HG03039 (cell line): ENCODE measurements around the gene DOCK8.
"Not testable (repeated sequence)": the region's sequence is repeated elsewhere in the genome, so short reads cannot be mapped to it uniquely, and the experiment has no call there.

Experiments
- ATAC-seq: cut with Tn5 transposase; IDR thresholded peaks from one replicate; pipeline ENCODE4 v1.9.1; 2021; ENCODE audit warnings: mild to moderate bottlenecking, moderate library complexity; ENCODE audit not compliant: unreplicated experiment

The DOCK8 gene

DNA sequence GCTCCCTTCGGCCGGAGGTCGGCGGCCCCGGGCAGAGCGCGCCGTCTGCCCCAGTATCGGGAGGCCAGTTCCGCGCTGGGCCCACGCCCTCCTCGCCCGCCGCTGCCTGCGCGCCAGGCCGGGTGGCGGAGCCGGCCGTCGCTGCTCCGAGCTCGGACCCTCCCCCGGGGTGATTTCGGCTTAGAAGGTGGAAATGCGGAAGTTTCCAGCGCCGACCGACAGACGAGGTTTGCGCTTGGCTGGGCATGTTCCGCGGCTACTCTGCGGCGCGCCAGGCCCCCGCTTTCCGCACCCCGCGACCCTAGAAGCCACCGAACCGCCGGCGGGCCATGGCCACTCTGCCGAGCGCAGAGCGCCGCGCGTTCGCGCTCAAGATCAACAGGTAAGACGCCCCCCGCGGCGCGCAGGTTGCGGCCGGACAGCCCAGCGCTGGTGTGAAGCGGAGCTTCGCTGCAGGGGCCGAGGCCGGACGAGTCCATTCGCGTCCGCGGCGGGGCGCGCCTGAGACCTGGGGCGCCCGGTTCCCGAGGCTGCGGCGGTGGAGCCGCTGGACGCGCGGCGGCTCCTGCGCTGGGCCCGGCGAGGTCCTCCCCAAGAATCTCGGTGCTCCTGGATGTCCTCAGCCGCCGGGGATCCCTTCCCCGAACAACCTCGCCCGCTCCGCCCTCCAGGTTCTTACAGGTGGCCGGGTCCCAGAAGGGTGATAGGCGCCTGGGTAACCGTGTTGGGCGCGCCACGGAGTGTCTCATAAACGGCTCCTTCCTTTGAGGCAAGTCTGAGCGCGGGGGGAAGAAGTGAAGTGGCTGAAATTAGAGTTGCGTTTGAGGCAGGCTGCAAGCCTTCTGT is at the start of gene DOCK8:
TSS of gene DOCK8 (plus strand) at position 218 of the 846 bp plus-strand sequence. CDS start at position 330, 112 bp downstream.
- ATAC-seq = peak; percentile 78

DNA sequence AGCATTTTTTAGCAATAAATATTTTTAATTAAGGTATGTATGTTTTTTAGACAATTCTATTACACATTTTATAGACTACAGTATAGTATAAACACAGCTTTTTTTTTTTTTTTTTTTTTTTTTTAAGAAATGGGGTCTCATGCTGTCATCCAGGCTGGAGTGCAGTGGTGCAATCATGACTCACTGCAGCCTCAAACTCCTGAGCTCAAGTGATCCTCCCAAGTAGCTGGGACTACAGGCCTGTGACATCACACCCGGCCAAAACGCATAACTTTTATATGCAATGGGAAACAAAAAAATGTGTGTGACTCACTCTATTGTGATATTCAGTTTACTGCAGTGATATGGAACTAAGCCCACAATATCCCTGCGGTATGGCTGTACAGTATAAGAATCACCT is 44.9 kb upstream of the DOCK8 start:
- ATAC-seq = not testable (repeated sequence)

DNA sequence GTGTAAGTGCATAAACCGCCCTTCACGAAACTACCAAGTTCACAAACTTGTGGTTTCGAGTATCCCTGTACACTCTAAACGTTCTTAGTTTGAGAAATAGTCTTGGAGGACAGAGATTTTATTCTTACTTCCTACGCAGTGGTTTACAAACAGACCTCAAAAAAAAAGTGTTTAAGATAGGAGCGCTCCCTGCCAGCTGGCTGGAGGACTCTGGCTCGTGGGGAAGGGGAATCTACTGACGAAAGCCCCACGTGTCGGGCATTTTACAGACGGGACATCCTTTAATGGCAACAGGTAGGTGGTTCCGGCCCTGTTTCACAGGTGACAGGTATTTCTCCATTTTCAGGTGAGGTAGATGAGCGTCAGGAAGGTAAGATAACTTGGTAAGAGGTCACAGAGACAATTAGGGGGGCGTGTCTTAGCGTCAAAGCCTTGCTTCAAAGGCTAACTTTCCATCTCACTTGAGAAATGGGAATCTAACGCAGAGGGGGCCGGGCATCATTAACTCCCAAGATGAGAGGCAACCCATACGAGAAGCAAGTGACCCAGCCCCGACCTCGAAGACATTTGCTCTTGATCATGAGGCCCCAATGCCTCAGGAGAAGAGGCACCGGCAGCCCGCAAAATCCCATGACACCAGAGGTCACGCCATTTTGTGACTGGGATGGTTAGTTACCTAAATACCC is 36.4 kb upstream of the DOCK8 start:
- not testable (repeated sequence) for ATAC-seq

DNA sequence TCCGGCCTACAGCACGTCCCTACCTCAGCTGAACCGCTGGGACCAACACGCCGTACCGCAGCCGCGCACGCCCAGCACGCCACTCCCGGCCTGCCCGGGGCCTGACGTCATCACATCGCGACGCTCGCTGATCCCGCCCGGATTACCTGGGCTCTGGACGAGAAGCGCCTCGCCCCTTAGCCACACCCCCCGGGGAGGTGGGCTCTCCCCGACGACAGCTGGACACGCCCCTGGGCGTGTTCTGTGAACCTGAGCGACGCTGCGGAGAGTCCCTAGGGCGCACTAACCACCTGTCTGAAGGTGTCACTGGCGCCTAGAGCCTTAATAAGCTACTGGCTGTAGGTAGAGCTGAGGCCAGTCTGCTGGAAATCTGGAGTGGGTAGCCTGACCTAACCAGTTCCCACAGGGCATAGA is 35.7 kb upstream of the DOCK8 start, which contains the start of gene ZNG1A:
TSS of gene ZNG1A (minus strand) at position 87 of the 414 bp plus-strand sequence. CDS start 87 bp downstream, outside the sequence.
- ATAC-seq = not testable (repeated sequence)

DNA sequence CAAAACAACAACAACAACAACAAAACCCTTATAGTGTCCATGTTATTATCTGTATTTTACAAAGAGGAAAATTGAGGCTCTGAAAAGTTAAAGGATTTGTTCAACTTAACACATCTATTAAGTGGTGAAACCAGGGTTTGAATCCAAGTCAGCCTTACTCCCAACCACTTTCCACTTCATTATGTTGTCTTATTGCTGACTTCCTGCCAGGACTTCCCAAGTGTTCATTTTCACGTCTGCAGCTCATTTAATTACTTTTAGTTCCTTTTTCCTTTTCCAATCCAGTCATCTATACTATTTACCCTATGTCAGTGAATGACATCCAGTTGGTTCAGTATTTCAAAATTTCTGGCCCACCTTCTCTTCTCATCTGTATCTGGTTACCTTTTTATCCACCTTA is 15.1 kb upstream of the DOCK8 start:
- ATAC-seq = not testable (repeated sequence)

DNA sequence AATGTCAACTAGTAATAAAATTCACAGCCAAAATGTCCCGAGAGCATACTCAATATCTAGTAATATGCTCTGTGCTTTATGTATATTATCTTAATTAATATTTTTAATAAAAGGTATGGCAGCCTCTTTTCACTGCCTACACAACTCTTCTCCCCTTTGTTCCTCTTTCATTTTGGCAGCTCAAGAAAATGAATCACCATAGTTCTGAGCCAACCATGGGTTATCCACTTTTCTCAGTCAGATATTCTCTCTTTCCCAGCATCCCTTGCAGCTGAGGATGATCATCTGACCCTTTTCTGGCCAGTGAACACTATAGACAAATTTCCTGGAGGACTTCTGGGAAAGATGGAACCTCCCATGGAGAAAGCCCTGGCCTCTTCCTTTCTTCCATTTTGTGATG is 8.2 kb upstream of the DOCK8 start:
- no peak for ATAC-seq

DNA sequence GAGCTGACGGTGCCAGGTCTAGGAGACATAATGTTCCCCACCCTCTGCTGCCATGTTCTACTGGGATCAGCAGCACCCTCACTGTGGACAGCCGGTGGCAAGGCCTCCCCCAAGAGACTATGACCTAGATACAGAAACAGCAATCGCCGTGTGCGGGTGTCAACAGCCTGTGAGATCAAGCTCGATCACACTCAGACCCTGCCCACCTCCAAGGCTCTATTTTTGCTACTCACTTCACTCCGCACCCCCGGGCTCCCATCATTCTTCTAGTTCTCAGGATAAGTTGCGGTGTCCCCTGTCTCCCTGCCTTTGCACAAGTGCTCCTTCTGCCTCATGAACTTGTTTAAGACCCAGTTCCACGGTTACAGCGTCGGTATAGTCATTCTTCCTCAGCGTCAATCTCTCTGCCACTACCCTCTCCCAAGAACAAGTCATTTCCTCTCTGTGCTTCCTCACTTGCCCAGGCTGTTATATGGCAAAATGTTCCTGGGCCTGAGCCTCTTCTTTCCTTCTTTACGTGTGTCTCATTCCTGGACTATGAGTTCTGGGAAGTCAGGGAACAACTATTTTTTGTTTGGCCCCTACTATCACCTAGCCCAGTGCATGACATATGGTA is 5.4 kb upstream of the DOCK8 start:
- no peak for ATAC-seq

DNA sequence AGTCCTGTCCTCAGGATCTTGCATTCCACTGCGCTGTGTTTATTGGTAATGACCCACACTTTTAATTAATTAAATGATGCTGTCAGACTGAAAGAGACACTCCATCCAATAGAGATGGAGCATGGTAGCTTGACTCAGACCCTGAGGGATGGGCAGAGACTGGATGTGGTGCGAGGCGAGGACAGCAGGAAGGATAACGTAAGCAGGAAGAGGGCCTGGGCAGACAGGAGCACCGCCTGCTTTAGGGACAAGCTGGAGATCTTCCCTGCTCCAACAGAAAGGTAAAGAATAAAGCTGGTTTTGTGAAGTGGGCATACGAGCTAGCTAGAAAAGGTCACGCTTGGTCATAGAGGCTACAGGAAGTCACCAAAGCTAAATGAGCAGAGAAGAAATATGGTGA is 3.6 kb upstream of the DOCK8 start:
- no peak for ATAC-seq

DNA sequence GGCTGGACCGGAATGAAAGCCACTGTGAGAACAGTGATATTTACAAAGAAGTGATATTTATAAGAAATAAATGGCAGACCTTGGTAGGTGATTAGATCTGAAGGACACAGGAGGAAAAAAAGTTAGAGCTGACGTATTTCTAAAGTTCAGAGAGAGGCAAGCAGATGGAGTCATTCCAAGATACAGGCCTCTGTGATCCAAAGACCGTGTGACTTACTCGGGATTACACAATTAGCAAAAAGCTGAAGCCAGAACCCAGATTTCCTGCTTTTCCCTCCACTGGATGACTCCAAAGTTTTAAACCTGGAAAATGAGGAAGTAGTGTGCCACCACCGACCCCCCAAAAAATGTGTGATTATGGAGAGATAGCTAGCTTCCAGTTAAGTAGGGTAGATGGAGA is 3.1 kb upstream of the DOCK8 start:
- ATAC-seq = no peak

DNA sequence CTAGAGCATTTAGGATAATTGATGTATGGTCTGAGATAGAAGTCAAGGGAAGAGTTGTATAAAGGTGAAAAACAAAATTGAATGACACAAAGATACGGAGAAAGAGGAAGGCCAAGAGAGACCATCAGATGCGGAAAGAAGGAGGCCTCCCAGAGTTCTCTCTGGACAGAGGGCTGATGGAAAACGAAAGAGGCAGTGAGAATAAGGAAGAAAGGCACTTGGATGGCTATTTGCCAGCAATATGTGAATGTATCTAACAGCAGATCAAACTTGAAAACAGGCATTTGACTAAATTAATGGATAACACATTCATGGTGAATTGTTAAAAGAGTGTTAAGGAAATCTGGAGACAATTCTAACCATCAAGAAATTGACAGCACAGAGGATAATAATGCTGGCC is 2.4 kb upstream of the DOCK8 start:
- ATAC-seq = no peak

DNA sequence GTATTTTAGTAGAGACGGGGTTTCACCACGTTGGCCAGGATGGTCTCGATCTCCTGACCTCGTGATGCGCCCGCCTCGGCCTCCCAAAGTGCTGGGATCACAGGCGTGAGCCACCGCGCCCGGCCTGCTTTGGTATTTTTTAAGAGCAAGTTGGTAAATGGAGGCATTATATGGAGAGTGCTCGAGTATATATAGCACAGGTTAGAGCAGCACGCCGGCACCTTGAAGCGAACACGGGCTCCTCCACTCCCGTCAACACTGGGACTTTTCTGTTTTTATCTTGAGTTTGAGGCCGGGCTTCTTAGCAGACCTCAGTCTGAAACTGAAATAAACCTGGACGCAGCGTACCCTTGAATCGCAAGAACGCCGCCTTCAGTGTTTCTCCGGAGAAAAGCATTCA is 764 bp upstream of the DOCK8 start:
- not testable (repeated sequence) for ATAC-seq

DNA sequence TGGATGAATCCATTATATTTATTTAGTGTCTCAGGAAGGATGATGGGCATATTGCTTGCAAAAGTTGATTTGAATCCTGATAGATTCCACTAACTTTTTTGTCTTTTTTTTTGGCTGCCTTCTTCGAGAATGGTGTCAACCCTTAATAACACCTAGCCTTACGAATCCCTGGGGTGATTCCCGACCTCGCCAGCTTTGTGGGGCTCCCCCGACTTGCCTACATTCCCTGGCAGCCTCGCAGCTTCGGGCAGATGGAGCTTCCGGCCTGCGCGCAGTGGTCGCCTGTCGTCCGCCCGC is 366 bp upstream of the DOCK8 start:
- ATAC-seq = no peak

DNA sequence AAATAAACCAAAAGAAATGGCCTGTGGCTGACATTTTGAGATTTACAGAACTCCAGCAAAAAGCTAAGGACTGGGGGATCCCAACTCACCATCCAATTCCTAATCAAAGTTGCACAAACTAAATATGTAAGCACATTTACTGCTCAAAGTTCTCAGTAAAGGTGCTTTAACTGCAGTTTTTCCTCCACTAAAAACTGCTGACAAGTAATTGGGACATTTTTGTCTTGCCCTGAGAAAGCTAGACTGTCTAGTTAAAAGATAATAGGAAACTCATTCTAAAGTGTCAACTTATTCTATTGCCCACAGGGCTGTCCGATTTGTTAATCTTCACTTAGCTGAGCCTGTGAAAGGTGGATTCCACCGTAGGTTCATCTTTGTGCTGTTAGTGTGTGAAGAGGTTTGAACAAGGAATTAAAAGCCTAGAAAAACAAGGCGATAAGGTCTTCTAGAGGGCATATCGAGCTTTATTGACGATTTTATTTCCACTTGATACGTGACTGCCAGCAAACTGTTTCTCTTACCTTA is 1.0 kb downstream of the DOCK8 start:
- no peak for ATAC-seq

DNA sequence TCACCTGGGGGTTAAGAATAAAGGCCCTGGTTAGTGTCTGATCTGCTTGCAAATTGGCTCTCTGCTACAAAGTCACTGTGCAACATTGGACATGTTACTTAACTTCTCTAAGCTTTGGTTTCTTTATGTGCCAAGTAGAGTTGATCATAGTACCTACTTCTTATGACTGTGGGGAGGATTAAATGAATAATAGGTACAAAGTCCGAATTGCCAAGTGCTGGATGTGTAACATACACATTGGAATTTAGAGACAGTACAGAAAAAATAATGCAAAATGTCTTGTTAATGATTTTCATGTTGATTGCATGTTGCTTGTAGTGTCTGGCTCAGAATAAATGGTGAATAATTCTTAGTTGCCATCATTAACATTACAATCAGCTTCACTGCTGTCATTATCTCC is 2.2 kb downstream of the DOCK8 start:
- no peak for ATAC-seq

DNA sequence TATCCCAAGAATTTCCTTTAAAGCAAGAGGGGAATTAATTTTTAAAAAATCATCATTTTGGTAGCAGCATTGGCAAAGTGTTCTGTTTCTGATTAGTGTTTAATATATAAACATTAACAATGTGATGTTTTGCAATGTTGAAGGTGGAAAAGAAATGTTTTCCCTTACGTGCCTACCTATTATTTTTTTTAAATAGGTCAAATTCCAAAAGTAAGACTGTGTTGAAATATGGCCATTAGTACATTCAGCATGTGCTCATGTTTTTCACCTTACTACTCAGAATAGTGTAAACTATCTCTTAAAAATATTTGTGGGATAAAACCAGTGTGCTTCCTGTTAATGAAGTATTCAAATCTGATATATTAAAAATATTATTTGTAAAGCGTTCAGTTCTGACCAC is 3.3 kb downstream of the DOCK8 start:
- ATAC-seq = no peak

DNA sequence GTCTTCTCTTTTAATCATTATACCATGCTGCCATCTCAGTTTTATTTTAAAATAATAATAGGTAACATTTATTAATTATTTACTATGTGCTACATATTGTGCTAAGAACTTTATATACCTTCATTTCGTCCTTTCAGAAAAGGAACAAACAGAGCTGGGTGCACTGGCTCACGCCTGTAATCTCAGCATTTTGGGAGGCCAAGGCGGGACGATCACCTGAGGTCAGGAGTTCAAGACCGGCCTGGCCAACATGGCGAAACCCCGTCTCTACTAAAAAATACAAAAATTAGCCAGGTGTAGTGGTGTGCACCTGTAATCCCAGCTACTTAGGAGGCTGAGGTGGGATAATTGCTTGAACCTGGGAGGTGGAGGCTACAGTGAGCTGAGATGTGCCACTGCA is 4.4 kb downstream of the DOCK8 start:
- not testable (repeated sequence) for ATAC-seq

DNA sequence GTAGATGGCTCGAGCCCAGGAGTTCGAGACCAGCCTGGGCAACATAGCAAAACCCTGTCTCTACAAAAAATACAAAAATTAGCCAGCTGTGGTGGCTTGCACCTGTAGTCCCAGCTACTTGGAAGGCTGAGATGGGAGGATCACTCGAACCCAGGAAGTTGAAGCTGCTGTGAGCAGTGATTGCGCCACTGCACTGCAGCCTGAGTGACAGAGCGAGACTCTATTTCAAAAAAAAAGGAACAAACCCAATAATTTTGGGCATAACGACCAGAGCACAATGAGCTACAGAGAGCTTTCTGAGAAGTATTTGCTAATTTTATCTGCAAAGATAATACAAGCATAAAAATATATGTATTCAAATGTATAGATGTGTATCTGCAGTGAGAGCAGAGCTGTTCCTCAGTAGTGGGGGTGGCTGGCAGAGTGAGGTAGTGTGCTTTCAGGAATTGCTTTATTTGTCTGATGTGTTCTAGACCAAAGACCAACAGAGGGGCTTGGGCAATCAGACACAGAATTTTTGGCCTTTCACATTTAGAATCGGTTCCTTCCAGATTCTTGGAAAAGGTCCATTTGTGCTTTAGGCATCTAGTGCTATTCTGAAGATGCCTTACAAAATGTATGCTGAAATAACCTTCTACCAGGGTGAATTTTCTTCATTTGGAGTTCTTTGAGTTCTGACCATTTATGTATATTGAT is 5.2 kb downstream of the DOCK8 start:
- no peak for ATAC-seq

DNA sequence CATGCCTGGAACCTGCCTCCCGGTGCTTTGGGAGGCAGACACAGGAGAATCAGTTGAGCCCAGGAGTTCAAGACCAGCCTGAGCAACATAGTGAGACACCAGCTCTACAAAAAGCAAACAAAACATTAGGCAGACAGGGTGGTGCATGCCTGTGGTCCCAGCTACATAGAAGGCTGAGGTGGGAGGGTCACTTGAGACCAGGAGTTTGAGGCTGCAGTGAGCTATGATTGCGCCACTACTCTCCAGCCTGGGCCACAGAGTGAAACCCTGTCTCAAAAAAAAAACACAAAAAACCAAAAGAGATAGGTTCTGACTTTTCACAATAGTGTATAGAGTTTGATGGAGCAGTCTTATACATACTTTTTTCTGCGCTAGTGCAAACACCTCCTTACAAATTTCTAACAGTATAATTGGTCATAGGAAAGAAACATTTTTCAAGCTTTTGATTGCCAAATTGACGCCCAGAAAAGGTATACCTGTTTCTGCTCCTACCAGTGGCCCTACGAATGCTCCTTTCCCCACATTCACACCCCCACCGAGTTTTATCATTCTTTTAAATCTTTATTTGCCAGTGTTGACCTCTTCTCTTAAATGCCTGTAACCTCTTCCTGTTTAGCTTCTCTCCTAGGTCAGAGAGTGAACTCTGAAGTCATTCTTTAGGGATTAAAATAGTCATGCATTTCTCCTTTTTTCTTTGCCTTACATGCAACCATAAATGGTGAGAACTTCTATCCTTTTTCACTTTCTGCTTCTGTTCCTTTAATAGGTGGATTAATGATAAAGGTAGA is 7.5 kb downstream of the DOCK8 start:
- ATAC-seq = no peak

DNA sequence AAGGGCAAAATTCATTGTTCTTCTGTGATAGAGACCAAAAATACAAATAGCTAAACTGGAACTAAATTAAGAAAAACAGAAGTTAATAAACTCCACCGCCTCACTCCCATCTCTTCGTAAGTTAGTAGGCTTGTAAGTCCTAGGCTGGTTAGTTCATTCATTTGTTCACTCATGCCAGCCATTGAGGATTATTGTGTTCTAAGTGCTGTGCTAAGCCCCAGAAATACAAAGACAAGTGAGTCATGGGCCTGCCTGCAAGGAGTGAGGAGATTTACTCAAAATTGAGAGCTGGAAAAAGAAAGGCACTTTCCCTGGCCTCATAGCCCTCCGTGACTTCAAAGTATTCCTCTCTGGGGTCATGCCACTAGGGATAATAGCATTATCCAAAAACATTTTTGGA is 8.5 kb downstream of the DOCK8 start:
- ATAC-seq = no peak

DNA sequence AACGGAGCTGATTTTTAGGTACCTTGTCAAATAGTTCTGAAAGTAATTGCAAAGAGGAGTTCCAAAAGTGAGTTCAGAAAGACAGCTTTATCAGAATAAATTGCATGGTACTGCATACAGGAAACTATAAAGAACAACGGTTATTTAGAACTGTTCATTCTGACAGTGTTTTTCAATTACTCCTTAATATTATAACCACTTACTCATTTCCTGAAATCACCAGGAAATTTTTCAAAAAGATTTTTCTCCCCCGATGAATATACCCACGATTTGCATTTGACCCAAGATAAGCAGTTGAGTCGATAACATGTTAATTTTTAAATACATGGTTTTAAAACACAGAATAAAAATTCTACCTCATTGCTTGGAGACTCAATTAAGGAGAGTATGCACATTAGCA is 9.4 kb downstream of the DOCK8 start:
- ATAC-seq = no peak
